22Rv1 (cell line): Measurements from ENCODE around the gene ARHGAP10.

Experiments
- ZFX ChIP-seq: fragments of 450-650 bp; IDR thresholded peaks from 2 replicates; pipeline ENCODE4 v1.6.1; 2017; ENCODE audit warnings: antibody characterized with exemption, borderline replicate concordance
- TF ChIP-seq, protein P1 (sequence below): fragments of 450-650 bp; IDR thresholded peaks from 2 replicates; pipeline ENCODE4 v1.5.1; 2017; ENCODE audit warnings: mild to moderate bottlenecking

DNA sequence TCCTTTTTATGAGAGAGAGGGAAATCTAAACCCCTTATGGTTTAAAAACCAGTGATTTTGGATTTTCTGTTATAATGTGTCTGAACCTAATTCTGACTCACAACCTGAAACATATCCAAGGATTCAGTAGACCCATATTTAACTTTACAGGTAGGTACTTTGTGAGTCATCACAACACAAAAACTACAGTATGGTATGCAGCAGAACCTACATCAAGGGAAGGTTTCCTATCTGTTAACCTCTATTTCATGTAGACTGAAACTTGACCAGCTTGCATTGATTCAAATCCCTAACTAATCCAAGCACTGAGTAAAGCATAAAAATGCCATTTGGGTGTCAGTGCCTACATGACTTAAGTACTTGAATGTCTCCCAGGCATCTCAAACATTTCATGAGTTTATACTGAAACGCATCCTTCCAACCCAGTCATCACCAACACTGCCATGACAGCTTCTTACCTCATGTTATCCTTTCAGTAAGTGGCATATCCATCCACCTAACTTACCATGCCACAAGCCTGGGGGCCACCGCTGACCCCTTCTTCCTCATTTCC lies 4.3 kb upstream of the ARHGAP10 start:
- TF ChIP-seq, protein P1, sequence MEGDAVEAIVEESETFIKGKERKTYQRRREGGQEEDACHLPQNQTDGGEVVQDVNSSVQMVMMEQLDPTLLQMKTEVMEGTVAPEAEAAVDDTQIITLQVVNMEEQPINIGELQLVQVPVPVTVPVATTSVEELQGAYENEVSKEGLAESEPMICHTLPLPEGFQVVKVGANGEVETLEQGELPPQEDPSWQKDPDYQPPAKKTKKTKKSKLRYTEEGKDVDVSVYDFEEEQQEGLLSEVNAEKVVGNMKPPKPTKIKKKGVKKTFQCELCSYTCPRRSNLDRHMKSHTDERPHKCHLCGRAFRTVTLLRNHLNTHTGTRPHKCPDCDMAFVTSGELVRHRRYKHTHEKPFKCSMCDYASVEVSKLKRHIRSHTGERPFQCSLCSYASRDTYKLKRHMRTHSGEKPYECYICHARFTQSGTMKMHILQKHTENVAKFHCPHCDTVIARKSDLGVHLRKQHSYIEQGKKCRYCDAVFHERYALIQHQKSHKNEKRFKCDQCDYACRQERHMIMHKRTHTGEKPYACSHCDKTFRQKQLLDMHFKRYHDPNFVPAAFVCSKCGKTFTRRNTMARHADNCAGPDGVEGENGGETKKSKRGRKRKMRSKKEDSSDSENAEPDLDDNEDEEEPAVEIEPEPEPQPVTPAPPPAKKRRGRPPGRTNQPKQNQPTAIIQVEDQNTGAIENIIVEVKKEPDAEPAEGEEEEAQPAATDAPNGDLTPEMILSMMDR: no peak
- no peak for TF ChIP-seq ZFX
